OCI-LY1 (cell line): ENCODE measurements around the gene THSD7A.

Experiments
- H2AFZ ChIP-seq: fragments of 200-600 bp; sonication (generic), shearing (Covaris generic); 2 replicates; pipeline ENCODE4 v1.6.0; 2014; ENCODE audit warnings: antibody characterized with exemption, mild to moderate bottlenecking, low read length
- H3F3A ChIP-seq: fragments of 200-600 bp; sonication (generic), shearing (Covaris generic); 2 replicates; pipeline ENCODE4 v1.6.0; 2014; ENCODE audit warnings: mild to moderate bottlenecking, antibody characterized with exemption, low read length, moderate library complexity; ENCODE audit not compliant: insufficient read depth
- H3K27ac ChIP-seq: fragments of 200-600 bp; sonication (generic); 2 replicates; pipeline ENCODE4 v1.5.1; 2014; ENCODE audit warnings: low read length, mixed run types, mild to moderate bottlenecking, low read depth; ENCODE audit not compliant: poor library complexity, severe bottlenecking
- H3K27me3 ChIP-seq: fragments of 200-600 bp; sonication (generic); 2 replicates; pipeline ENCODE4 v1.6.0; 2014; ENCODE audit warnings: antibody characterized with exemption, mild to moderate bottlenecking, low read length, moderate library complexity; ENCODE audit not compliant: insufficient read depth
- H3K36me3 ChIP-seq: fragments of 200-600 bp; sonication (generic); 2 replicates; pipeline ENCODE4 v1.6.1; 2014; ENCODE audit warnings: mild to moderate bottlenecking, antibody characterized with exemption, low read length, moderate library complexity, mixed read lengths; ENCODE audit not compliant: insufficient read depth
- H3K4me1 ChIP-seq: fragments of 200-600 bp; sonication (generic); 2 replicates; pipeline ENCODE4 v1.5.1; 2014; ENCODE audit warnings: mild to moderate bottlenecking, low read length, moderate library complexity; ENCODE audit not compliant: insufficient read depth, severe bottlenecking
- H3K4me2 ChIP-seq: fragments of 200-600 bp; sonication (generic), shearing (Covaris generic); 2 replicates; pipeline ENCODE4 v1.6.1; 2014; ENCODE audit warnings: low read length
- H3K4me3 ChIP-seq: fragments of 200-600 bp; sonication (generic); 2 replicates; pipeline ENCODE4 v1.5.1; 2014; ENCODE audit warnings: low read length, low read depth, mild to moderate bottlenecking, mixed read lengths; ENCODE audit not compliant: poor library complexity, severe bottlenecking
- H3K79me2 ChIP-seq: fragments of 200-600 bp; shearing (Covaris generic); 2 replicates; pipeline ENCODE4 v1.6.1; 2016; ENCODE audit warnings: mixed run types, low read length, mixed read lengths; ENCODE audit not compliant: insufficient read depth
- H3K9ac ChIP-seq: fragments of 200-600 bp; sonication (generic), shearing (Covaris generic); 2 replicates; pipeline ENCODE4 v1.6.1; 2014; ENCODE audit warnings: mild to moderate bottlenecking, low read length, mixed read lengths
- H3K9me2 ChIP-seq: fragments of 200-600 bp; sonication (generic), shearing (Covaris generic); 2 replicates; pipeline ENCODE4 v1.6.1; 2014; ENCODE audit warnings: low read depth, mild to moderate bottlenecking, low read length, mixed read lengths
- H3K9me3 ChIP-seq: fragments of 200-600 bp; shearing (Covaris generic); 2 replicates; pipeline ENCODE4 v1.6.1; 2014; ENCODE audit warnings: low read length, mixed read lengths
- H4K20me1 ChIP-seq: fragments of 200-600 bp; sonication (generic), shearing (Covaris generic); 2 replicates; pipeline ENCODE4 v1.6.0; 2016; ENCODE audit warnings: mild to moderate bottlenecking, low read length; ENCODE audit not compliant: insufficient read depth
- CTCF ChIP-seq: fragments of 200-600 bp; sonication (generic), shearing (Covaris generic); IDR thresholded peaks from 2 replicates; pipeline ENCODE4 v1.5.1; 2017; ENCODE audit warnings: mild to moderate bottlenecking, antibody characterized with exemption, low read length, moderate library complexity, mixed read lengths
- EZH2 ChIP-seq: fragments of 200-600 bp; sonication (generic), shearing (Covaris generic); IDR thresholded peaks from 2 replicates; pipeline ENCODE4 v1.8.0; 2017; ENCODE audit warnings: borderline replicate concordance, mixed run types, mild to moderate bottlenecking, antibody characterized with exemption, low read length, moderate library complexity, mixed read lengths

Gene THSD7A

GRCh38 chr7:11703829-11704228 is 128.2 kb downstream of the THSD7A start:
- Histone ChIP-seq H3K79me2 (no peaks in the 10 kb centered on the region), H4K20me1 (no peaks in the 10 kb centered on the region), H2AFZ (no peak overlapping the region), H3K9me2 (no peaks in the 10 kb centered on the region), H3K9me3 (no peaks in the 10 kb centered on the region), H3K9ac (no peak overlapping the region), H3F3A (no peaks in the 10 kb centered on the region), H3K27me3 (no peaks in the 10 kb centered on the region), H3K36me3 (no peaks in the 10 kb centered on the region), H3K4me2 (no peak overlapping the region), H3K27ac (no peak overlapping the region), H3K4me3 (no peak overlapping the region), H3K4me1 (peaks cover 18% of the 10 kb centered on the region)
- TF ChIP-seq EZH2 = no peak
- TF ChIP-seq CTCF = no peak

GRCh38 chr7:11702938-11703337 is 129.1 kb downstream of the THSD7A start:
- Histone ChIP-seq H3K9me2 (no peaks in the 10 kb centered on the region), H3K9ac (no peak overlapping the region), H3K9me3 (no peaks in the 10 kb centered on the region), H3K27me3 (no peaks in the 10 kb centered on the region), H3K4me2 (no peak overlapping the region), H3K27ac (peak overlapping the region; percentile 35), H3K4me1 (peaks cover 18% of the 10 kb centered on the region), H3K36me3 (no peaks in the 10 kb centered on the region), H3K79me2 (no peaks in the 10 kb centered on the region), H2AFZ (no peak overlapping the region), H3K4me3 (no peak overlapping the region), H3F3A (no peaks in the 10 kb centered on the region), H4K20me1 (no peaks in the 10 kb centered on the region)
- TF ChIP-seq CTCF (no peak), EZH2 (no peak)

- Histone ChIP-seq H3K4me3 (no peak overlapping the region), H3K4me2 (no peak overlapping the region), H3K9me3 (no peaks in the 10 kb centered on the region), H3K36me3 (no peaks in the 10 kb centered on the region), H3K9ac (no peak overlapping the region), H3F3A (no peaks in the 10 kb centered on the region), H3K9me2 (no peaks in the 10 kb centered on the region), H4K20me1 (no peaks in the 10 kb centered on the region), H2AFZ (peak overlapping the region; percentile 18; the same call in 1 of the 2 replicates), H3K27ac (peak overlapping the region; percentile 35), H3K27me3 (no peaks in the 10 kb centered on the region), H3K4me1 (peaks cover 18% of the 10 kb centered on the region), H3K79me2 (no peaks in the 10 kb centered on the region)
- TF ChIP-seq EZH2 (no peak), CTCF (no peak)
Observed at GRCh38 chr7:11701829-11702560, 130.0 kb downstream of the THSD7A start.
